K562 (cell line): ENCODE measurements around the gene MDH2.

Experiments
- EZH2 ChIP-seq: IDR thresholded peaks from 2 replicates; pipeline ENCODE4 v1.6.1; 2012; ENCODE audit warnings: low read depth, mild to moderate bottlenecking, inconsistent platforms, low read length, borderline replicate concordance
- FOXK1 ChIP-seq: sonication (generic); formaldehyde crosslinking; IDR thresholded peaks from 2 replicates; pipeline ENCODE4 v1.8.0; 2022; ENCODE audit warnings: missing genetic modification reagents, mild to moderate bottlenecking, borderline replicate concordance
- FOXP1 ChIP-seq: sonication (generic); formaldehyde crosslinking; IDR thresholded peaks from 2 replicates; pipeline ENCODE4 v1.8.0; 2022; ENCODE audit warnings: mild to moderate bottlenecking, missing genetic modification reagents
- HNRNPUL1 ChIP-seq: fragments of 200-400 bp; formaldehyde crosslinking; IDR thresholded peaks from 2 replicates; pipeline ENCODE4 v1.6.1; 2017; ENCODE audit warnings: low read length
- RAD21 ChIP-seq, 2 experiments: fragments of 250-450 bp in 1 of 2; fragments of 450-650 bp in 1 of 2; sonication (Bioruptor Pico) in 1 of 2; formaldehyde crosslinking in 1 of 2; IDR thresholded peaks in 1 of 2; conservative IDR thresholded peaks in 1 of 2; 2 replicates each; pipeline versions ENCODE4 v1.4.0 to v1.8.0; 2020 to 2022; ENCODE audit warnings: mild to moderate bottlenecking in 2 of 2, moderate library complexity in 1 of 2
- RBFOX2 ChIP-seq: fragments of 200-400 bp; formaldehyde crosslinking; IDR thresholded peaks from 2 replicates; pipeline ENCODE4 v1.6.1; 2017; ENCODE audit warnings: low read depth, mild to moderate bottlenecking, low read length, moderate library complexity
- SRF ChIP-seq, 2 experiments: fragments of 250-450, 450-650 bp in 1 of 2; sonication (Bioruptor Pico) in 1 of 2; sonication (generic) in 1 of 2; formaldehyde crosslinking; IDR thresholded peaks; 2 replicates each; pipeline versions ENCODE4 v1.5.0 to v1.5.1; 2020 to 2022; ENCODE audit warnings: mild to moderate bottlenecking in 1 of 2, missing genetic modification reagents in 1 of 2
- YY1 ChIP-seq, 3 experiments: IDR thresholded peaks; 2 replicates each; pipeline ENCODE4 v1.6.1; 2011; ENCODE audit warnings: low read length in 2 of 3, mild to moderate bottlenecking in 2 of 3, moderate library complexity in 2 of 3, borderline replicate concordance in 1 of 3, control low read depth in 1 of 3, low read depth in 1 of 3; ENCODE audit not compliant: insufficient read depth in 3 of 3, insufficient replicate concordance in 2 of 3, control insufficient read depth in 1 of 3, insufficient read length in 1 of 3; ENCODE audit errors: extremely low read depth in 1 of 3
- TF ChIP-seq, protein P1 (sequence below): sonication (generic); formaldehyde crosslinking; IDR thresholded peaks from 2 replicates; pipeline ENCODE4 v1.8.1; 2023; ENCODE audit warnings: missing genetic modification reagents, mild to moderate bottlenecking, borderline replicate concordance
- TF ChIP-seq, protein P2 (sequence below): fragments of 250-450 bp; sonication (Bioruptor Pico); IDR thresholded peaks from 2 replicates; pipeline ENCODE4 v1.5.1; 2021; ENCODE audit warnings: mild to moderate bottlenecking
- TF ChIP-seq, protein P3 (sequence below), 3 experiments: IDR thresholded peaks in 2 of 3; conservative IDR thresholded peaks in 1 of 3; 2 replicates each; pipeline ENCODE4 v1.5.1; 2011 to 2012; ENCODE audit warnings: low read length in 3 of 3, mild to moderate bottlenecking in 3 of 3, control low read depth in 2 of 3, improper control_type of control experiment in 1 of 3, inconsistent platforms in 1 of 3, low read depth in 1 of 3, mixed read lengths in 1 of 3, moderate library complexity in 1 of 3; ENCODE audit not compliant: insufficient read depth in 2 of 3

DNA sequence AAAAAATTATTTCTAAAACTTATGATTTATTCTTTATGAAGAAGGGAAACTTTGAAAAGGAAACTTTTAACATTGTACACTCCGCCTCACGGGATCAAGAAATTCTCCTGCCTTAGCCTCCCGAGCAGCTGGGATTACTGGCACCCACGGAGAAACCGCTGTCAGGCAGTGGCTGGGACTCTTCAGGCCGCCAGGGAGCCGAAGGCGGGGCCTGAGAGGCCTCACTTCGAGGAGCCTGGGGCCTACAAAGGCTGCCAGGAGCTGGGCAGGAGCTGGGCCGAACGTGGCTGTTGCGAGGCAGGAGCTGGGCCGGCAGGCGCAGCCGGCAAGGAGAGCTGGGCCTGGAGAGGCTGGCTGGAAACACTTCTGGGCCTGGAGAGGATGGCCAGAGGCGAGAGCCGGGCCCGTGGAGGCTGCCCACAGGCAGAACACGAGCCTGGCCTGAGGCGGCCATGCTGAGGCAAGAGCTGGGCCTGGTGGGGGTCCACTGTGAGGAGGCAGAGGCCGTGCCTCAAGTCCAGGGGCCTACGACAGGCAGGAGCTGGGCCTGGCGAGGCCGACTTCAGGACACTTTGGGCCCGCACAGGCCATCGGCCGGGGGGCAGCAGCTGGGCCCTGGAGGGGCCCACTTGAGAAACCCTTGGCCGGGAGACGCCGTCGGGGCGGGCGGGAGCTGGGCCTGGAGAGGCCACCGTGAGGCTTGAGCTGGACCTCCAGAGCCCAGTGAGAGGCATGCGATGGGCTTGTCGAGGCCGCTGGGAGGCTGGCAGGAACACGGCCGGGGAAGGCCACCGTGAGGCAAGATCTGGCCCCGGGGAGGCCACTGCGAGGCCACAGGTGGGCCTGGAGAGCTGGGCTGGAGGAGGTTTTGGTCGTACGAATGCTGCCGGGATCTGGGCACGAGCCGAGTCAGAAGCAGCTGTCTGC, 23.7 kb downstream of the MDH2 start:
- TF ChIP-seq FOXK1 (CRISPR knock-in tag) (no peak), RAD21 (CRISPR knock-in tag; conservative IDR thresholded peaks at IDR 0.05 in 1 of 2, IDR thresholded peaks at IDR 0.05 in 1 of 2) (no peak), EZH2 (no peak), SRF (CRISPR knock-in tag; IDR thresholded peaks at IDR 0.05) (no peak), HNRNPUL1 (no peak), RBFOX2 (no peak), YY1 (IDR thresholded peaks at IDR 0.05; ENCODE audit: borderline replicate concordance in 1 of 3, control insufficient read depth in 1 of 3, extremely low read depth in 1 of 3, insufficient read depth in 3 of 3, insufficient read length in 1 of 3, insufficient replicate concordance in 2 of 3, low read depth in 1 of 3, low read length in 2 of 3) (no peak), FOXP1 (CRISPR knock-in tag) (no peak)
- TF ChIP-seq, protein P1, sequence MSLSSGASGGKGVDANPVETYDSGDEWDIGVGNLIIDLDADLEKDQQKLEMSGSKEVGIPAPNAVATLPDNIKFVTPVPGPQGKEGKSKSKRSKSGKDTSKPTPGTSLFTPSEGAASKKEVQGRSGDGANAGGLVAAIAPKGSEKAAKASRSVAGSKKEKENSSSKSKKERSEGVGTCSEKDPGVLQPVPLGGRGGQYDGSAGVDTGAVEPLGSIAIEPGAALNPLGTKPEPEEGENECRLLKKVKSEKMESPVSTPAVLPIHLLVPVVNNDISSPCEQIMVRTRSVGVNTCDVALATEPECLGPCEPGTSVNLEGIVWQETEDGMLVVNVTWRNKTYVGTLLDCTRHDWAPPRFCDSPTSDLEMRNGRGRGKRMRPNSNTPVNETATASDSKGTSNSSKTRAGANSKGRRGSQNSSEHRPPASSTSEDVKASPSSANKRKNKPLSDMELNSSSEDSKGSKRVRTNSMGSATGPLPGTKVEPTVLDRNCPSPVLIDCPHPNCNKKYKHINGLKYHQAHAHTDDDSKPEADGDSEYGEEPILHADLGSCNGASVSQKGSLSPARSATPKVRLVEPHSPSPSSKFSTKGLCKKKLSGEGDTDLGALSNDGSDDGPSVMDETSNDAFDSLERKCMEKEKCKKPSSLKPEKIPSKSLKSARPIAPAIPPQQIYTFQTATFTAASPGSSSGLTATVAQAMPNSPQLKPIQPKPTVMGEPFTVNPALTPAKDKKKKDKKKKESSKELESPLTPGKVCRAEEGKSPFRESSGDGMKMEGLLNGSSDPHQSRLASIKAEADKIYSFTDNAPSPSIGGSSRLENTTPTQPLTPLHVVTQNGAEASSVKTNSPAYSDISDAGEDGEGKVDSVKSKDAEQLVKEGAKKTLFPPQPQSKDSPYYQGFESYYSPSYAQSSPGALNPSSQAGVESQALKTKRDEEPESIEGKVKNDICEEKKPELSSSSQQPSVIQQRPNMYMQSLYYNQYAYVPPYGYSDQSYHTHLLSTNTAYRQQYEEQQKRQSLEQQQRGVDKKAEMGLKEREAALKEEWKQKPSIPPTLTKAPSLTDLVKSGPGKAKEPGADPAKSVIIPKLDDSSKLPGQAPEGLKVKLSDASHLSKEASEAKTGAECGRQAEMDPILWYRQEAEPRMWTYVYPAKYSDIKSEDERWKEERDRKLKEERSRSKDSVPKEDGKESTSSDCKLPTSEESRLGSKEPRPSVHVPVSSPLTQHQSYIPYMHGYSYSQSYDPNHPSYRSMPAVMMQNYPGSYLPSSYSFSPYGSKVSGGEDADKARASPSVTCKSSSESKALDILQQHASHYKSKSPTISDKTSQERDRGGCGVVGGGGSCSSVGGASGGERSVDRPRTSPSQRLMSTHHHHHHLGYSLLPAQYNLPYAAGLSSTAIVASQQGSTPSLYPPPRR: no peak
- TF ChIP-seq, protein P2, sequence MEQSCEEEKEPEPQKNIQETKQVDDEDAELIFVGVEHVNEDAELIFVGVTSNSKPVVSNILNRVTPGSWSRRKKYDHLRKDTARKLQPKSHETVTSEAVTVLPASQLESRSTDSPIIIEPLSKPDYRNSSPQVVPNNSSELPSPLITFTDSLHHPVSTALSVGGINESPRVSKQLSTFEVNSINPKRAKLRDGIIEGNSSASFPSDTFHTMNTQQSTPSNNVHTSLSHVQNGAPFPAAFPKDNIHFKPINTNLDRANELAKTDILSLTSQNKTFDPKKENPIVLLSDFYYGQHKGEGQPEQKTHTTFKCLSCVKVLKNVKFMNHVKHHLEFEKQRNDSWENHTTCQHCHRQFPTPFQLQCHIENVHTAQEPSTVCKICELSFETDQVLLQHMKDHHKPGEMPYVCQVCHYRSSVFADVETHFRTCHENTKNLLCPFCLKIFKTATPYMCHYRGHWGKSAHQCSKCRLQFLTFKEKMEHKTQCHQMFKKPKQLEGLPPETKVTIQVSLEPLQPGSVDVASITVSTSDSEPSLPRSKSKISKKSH (CRISPR knock-in tag): no peak
- TF ChIP-seq, protein P3, sequence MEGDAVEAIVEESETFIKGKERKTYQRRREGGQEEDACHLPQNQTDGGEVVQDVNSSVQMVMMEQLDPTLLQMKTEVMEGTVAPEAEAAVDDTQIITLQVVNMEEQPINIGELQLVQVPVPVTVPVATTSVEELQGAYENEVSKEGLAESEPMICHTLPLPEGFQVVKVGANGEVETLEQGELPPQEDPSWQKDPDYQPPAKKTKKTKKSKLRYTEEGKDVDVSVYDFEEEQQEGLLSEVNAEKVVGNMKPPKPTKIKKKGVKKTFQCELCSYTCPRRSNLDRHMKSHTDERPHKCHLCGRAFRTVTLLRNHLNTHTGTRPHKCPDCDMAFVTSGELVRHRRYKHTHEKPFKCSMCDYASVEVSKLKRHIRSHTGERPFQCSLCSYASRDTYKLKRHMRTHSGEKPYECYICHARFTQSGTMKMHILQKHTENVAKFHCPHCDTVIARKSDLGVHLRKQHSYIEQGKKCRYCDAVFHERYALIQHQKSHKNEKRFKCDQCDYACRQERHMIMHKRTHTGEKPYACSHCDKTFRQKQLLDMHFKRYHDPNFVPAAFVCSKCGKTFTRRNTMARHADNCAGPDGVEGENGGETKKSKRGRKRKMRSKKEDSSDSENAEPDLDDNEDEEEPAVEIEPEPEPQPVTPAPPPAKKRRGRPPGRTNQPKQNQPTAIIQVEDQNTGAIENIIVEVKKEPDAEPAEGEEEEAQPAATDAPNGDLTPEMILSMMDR (IDR thresholded peaks at IDR 0.05 in 2 of 3, conservative IDR thresholded peaks at IDR 0.05 in 1 of 3; ENCODE audit: insufficient read depth in 2 of 3, low read depth in 1 of 3, low read length in 3 of 3): no peak
